HG03378 (cell line): ENCODE results near the gene COX15.
A peak's percentile ranks its signal among the peaks of the same experiment; 100 is the strongest.
"Not testable (repeated sequence)": the region's sequence is repeated elsewhere in the genome, so short reads cannot be mapped to it uniquely, and the experiment has no call there.

Source experiments
- ATAC-seq: cut with Tn5 transposase; IDR thresholded peaks from one replicate; pipeline ENCODE4 v1.9.1; 2021; ENCODE audit warnings: mild to moderate bottlenecking, moderate library complexity; ENCODE audit not compliant: unreplicated experiment

The COX15 gene

DNA sequence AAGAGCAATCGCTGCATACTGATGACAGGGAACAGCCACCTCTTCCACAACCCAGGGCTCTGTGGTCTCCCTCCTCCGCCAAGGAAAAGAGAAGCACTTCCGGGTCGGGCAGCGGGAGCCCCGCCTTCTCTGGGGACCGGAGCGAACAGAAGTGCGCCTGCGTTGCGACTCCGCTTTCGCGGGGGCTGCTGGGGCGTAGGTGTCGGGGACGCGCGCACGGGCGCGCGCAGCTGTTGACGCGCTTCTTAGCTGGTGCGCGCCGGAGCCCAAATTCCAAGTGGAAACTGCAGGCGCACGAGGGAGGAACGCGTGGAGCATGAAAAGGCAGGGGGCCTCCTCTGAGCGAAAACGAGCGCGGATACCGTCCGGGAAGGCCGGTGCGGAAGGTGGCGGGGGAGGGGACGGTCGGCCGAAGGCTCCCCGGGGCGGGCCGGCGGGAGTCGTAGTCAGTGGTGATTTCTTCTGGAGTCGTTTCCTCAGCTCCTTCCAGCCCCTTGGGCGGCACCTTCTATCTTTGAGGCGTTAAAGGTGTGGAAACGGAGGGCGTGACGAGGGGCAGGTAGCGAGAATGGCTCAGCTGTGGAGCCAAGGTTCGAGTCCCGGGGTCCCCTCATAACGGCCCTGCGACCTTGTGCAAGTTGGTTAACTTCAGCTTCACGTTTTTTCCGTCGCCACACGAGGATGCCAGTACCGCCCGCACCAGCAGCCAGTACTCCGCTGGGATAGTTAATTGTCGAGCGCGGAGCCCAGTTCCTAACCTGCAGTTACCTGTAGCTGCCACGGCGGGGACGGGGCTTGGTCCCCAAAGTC is at the start of gene COX15, which contains the start of gene CUTC:
Gene COX15, minus strand, starts transcription at position 95 of the 810 bp plus-strand sequence. Its CDS starts 78 bp downstream, at position 17.
Gene CUTC, plus strand, starts transcription at position 202 of the 810 bp plus-strand sequence. Its CDS starts 115 bp downstream, at position 317.
- ATAC-seq: peak; percentile 66

DNA sequence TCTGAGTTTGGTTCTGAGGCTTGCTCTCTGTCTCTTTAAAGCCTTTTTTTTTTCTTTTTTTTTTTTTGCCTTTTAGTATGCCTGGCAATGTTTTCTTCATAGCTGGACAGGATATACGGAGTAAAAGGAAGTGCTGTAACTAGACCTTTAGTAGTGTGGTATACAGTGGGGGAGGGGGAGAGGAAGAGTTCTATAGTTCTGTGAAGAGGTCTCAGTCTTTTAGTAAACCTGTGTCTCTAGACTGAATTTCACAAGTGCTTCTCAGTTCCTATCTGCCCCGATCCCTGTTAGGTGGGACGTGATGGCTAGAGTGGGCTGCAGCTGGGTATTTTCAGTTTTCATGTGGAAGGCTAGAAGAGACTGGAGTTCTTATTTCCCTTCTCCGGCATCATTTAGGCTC is 47.4 kb upstream of the COX15 start:
- ATAC-seq: no peak

DNA sequence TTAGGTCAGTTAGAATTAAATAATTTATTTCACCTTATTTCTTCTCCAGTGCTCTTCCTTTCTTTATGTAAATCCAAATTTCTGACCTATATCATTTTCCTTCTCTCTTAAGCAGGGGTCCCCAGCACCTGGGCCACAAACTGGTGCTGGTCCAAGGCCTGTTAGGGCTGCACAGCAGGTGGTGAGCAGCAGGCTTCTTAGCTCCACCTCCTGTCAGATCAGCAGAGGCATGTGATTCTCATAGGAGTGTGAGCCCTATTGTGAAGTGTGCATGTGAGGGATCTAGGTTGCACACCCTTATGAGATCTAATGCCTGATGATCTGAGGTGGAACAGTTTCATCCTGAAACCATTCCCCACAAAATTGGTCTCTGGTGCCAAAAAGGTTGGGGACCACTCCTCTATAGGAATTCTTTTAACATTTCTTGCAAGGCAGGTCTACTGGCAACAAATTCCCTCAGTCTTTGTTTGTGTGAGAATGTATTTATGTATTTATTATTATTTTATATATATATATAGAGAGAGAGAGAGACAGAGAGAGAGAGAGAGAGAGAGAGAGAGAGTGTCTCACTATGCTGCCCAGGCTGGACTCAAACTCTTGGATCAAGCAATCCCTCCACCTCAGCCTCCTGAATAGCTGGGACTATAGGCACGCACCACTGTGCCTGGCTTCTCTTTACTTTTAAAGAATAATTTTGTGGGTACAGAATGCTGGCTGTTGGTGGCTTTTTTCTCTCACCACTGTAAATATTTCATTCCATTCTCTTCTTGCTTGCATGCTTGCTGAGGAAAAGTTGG is 46.2 kb upstream of the COX15 start:
- no peak for ATAC-seq

DNA sequence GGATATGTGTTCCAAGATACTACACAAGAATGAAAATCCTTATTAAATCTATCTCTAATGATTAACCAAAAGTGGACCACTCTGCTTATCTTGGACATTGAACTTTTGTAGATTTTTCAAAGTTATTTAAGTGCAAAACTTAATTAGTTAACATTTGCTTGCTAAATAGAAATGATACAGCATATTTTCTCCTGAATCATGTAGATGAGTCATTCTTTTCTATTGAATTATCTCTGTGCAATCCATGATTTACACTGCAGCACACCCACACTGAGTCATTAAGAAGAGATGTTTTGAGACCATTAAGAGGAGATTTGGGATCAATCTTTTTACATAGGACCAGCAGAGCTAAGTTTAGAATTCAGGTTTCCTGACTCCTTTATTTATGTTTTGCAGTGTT is 43.9 kb upstream of the COX15 start:
- no peak for ATAC-seq

DNA sequence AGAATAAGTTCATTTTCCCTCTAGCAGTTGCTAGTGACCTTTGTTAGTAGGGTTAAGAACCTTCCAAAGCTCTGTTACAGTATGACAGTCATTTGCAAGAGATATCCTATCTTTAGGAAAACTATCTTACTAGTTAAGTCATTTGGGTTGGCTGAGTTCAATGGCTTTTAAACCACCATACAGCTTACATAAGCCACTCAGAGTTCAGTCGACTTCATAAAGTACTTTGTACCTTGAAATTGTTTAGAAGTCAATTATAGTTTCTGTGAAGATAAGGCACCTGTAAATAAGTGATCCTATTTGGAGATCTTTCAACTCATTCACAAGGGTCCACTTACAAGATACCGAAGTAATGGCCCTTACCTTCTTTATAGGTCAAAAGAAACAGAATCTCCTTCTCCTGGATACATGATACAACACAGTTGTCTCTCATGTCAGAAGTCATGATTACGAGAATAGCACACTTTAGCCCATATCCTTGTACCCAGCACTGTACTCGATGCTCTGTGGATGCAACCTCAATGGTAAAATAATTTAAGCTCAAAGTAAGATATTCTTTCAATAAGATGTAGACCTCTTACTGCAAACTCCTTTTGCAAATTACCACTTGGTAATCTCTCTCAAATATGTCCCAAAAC is 38.6 kb upstream of the COX15 start:
- no peak for ATAC-seq

DNA sequence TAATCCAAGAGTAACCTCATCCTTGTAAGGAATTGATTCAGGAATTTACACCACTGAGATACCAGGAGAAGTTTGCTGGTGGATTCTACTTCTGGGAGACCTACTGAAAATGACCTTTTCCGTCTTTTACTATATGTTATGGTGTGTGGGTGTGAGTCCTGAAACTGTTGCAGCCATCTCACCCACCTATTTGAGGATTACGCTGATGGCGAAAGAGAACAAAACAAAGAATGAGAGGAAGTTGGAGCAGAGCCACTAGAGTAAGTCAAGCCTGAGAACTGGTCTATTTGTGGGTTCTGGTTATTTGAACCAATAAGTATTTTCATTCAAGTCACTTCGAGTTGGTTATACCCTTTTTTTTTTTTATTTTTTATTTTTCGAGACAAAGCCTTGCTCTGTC is 37.8 kb upstream of the COX15 start:
- ATAC-seq: no peak

DNA sequence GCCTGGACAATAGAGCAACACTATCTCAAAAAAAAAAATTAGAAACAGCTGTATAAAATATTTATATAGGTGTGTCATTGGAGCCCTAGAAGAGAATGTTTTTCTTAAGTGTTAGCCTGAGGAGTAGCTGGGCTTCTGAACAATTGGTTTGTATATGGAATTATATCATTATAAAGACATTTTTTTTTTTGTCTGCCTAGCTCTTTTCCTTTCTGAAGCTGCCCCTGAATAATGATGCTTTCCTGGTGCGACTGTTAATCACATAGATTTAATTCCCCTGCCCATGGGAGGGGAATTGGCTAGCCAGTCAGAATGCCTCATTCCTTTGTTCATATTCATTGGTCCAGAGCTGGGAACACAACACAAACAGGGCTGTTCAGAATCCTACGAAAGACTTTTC is 36.6 kb upstream of the COX15 start:
- no peak for ATAC-seq

DNA sequence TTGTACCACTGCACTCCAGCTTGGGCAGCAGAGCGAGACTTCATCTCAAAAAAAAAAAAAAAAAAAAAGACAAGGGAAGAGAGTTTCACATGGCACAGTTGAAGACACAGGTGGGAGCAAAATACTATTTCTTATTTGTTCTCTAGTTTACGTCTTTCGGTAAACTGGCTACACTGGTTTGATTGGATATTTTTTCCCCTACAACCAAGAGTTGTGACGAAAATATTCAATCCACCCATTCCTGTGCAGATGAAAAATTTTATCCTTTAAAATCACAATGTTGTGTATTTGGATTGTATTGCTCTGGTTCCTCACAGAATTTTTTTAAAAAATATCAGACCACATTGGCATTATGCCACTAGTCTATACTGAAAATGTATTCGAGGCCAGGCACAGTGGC is 36.0 kb upstream of the COX15 start:
- ATAC-seq: no peak

DNA sequence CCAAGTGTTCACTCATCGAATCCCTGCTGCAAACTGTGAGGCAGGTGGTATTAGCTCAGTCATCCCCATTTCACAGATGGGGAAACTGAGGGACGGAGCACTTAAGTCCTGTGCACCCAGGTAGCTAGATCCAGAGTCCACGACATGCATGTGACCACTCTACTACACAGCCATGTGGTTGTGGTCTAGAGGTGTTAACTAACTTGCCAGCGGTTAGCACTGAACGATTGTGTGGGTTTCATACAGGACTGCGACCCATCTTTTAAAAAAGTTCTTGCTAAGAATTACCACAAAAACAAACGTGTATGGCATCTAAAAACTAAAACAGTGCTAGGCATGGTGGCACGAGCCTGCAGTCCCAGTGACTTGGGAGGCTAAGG is 34.4 kb upstream of the COX15 start:
- peak; percentile 82 for ATAC-seq

DNA sequence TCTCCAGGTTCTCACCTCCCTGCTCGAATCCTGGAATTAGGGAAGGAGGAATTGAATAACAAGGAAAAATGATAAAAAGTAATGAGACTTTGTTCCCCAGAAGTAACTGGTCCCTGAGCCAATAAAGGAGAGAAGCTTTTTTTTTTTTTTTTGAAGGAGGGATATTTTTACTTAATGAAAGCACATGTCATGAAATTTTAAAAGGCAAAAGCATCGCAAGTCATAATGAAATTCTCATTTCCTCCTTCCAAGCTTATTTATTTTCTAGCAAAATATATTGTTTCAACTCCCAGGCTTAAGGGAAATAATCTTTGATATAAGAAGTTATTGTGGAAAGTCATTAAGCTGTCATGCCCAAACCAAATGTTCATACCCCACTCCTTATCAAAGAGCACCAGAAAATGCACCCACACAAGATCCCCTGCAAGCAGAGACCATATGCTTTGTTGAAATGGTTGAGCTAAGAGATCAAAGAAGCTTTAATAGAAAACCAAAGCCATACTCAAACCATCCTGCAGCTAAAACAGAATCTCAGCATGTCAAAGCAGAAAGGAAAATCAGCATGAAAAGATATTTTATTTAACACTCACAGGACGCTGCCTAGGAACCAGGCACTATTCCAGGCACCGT is 33.9 kb upstream of the COX15 start:
- ATAC-seq: peak; percentile 32

DNA sequence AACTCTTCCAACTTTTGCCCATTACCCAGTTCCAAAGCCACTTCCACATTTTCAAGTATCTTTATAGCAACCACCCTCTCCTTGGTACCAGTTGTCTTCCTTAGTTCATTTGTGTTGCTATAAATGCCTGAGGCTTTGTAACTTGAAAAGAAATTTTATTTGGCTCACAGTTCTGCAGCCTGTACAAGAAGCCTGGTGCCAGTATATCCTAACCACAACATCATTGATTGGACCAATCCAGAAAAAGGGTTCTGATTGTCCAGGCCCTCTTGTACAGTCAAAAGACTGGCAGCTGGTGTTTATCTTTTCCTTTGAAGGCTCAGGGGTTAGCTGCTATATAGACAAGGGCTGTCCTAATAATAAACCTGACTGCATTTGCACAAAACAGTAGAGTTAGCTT is 29.4 kb upstream of the COX15 start:
- no peak for ATAC-seq

DNA sequence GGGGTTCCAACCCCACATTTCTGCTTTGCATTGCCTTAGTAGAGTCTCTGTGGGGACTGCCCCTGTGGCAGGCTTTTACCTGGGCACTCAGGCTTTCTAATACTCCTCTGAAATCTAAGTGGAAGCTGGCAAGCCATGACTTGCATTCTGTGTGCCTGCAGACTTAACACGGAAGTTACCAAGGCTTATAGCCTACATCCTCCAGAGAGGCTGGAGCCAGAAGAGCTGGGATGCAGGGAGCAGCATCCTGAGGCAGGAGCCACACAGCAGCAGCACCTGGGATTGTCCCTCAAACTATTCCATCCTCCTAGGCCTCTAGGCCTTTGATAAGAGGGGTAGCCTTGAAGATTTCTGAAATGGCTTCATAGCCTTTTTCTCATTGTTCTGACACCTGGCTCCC is 28.4 kb upstream of the COX15 start:
- ATAC-seq: no peak

DNA sequence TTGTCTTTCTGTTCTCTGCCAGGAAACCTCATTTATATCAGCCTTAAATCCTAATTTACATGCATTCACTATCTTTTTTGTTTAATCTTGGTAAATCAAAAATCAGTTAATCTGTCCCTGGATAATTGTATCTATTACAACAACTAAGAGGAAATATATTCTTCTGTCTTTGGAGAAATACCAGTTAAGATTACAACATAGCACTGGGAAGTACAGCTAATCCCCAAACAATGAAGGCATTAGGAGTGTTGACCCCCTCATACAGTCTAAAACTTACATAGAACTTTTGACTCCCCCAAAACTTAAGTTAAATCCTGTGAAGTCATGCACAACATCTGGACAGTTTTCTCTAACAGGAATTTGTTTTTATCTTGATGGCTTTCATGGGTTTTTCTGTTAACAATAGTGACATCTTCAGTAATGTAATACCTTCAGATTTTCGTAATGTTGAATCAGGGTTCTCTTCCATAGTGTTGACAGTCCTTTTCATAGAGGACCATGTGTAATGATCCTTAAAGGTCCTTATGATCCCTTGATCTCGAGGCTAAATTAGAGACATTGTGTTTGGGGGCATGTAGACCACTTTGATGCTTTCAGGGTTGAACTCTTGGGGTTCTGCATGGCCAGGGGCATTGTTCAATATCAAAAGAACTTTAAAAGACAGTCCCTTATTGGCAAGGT is 26.4 kb upstream of the COX15 start:
- no peak for ATAC-seq

DNA sequence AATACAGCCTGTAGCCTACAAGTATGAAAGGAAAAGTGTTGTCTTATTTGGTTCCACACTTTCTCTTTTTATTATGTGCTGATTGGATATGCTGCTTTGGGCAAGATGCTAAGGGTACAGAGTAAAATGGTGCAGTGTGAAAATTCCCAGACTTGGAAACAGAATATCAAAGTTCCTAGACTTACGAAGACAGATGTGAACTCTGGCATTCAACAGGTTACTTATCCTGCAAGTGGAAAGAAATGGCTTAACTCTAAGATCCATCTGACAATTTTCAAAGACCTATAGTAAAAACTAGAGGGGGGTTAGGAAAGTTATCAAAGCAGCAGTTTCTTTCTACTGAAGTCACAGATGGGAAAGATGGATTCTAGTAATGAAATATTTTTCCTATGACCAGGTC is 24.2 kb upstream of the COX15 start:
- ATAC-seq: no peak

DNA sequence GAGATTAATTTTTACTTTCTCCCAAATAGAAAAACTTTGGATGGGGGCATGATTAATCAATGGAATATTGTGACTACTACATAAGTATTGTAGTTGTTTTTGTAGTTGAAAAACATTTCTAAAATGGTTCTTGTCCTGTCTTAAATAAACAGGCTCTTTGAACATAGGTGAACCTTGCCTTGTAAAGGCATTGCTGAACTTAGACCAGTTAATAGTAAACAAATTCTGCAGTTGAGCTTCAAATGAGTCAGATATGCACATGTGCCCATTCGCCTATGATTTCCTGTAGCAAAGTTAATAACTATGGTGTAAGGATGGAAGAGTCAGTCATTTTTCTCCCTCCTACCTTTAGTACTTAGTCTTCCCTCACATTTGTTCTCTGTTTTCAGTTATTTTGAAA is 22.7 kb upstream of the COX15 start:
- no peak for ATAC-seq

DNA sequence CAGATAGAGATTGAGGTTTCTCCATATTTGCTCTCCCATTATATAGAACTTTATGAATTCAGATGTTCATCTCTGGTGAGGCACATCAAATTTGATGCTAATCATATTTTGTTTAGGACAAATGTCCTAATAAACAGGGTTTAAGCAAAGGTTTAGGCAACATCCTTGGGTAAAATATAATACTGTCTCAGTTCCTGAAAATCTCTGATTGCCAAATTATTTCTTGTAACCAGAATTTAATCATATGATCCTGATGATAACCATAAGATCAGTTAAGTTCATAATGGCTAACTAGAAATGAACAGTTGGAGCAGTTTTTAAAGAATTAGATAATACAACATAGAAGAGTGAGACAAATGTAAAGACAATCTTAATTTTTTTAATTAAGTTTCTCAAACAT is 18.7 kb upstream of the COX15 start:
- ATAC-seq: no peak

DNA sequence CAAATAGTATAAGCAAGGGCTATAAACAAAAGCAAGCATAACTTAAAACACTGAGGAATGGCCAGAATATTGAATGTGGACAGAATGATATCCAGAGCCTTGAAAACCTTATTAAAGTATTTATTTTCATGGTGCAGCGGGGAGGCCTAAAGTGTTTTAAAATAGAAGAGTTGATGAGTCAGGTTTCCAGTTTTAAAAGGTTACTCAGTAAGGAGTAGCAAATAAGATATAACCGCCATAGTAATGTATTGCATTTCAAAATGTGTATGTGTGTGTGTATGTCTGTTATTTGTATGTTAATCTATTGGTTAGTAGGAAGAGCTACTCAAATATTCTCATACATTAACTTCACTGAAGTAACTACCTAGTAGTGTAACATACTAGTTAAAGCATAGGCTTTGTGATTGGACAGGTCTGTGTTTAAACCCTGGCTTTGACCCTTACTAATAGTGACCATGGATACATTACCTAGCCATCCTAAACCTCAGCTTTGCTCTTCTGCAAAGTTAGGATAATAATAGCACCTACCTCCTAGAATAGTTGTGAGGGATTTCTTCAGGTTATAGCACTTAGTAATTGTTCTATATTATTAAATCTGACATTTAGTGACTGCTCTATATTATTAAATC is 17.0 kb upstream of the COX15 start:
- no peak for ATAC-seq

DNA sequence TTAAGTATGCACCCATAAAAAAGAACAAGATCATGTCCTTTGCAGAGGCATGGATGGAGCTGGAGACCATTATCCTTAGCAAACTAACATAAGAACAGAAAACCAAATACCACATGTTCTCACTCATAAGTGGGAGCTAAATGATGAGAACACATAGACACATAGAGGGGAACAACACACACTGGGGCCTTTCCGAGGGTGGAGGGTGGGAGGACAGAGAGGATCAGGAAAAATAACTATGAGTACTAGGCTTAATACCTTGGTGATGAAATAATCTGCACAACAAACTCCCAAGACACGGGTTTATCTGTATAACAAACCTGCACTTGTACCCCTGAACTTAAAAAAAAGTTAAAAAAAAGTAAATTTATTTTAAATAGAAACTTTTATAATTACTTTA is 14.2 kb upstream of the COX15 start:
- not testable (repeated sequence) for ATAC-seq

DNA sequence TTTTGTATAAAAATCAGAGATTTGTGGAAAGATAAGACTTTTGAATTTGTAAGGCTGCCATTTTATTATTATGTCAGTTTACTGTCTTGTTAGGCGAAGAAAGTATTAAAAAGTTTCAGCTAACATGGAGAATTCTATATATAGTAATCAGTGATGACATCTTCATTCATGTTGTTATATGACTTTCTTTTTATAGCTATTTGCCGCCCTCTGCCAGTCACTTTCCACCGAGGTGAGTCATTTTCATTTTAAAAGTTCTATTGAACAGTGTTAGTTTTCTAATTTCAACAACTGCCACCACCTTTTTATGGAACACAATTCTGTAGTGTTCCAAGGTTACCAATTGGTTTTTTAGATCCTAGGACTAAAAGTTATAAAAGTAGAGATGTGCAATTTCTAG is 11.9 kb upstream of the COX15 start:
- ATAC-seq: no peak

DNA sequence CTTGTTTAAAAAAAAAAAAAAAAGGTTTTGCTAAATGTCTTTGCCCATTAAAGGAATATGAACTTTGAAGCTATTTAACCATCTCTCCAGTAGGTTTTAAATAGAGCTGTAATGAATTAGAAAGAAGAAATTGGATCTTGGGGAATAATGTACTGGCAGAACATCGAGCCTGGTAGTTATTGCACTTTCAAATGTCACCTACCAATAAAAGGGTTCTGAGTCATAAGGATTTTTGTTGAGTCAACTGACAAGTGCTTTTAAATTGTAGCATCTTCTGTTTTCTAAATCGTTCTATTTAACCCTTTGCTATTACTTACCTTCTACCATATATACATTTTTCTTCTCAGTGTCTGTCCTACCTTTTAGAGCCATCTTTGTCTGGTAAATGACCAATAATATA is 10.8 kb upstream of the COX15 start:
- ATAC-seq: no peak
